ENCODE results near the gene NDUFB10. TPM values are rescaled to one million over a fixed set of nuclear protein-coding genes. Genes with fewer than 3 reads are reported as not detected.

The NDUFB10 gene
- total RNA-seq, 2 experiments from 2014 or later: 40.7 to 41.1 TPM

GRCh38 chr16:1998360-1998835 lies 39.1 kb downstream of the NDUFB10 start:
- Histone ChIP-seq H3K27me3 (ENCODE audit: control insufficient read depth in 1 of 2, insufficient read depth in 2 of 2, low read length in 2 of 2) (no peaks in the 10 kb centered on the region), H3K27ac (ENCODE audit: low read depth in 1 of 2, low read length in 2 of 2) (no peak overlapping the region), H3K9me3 (ENCODE audit: control insufficient read depth in 1 of 2, insufficient read depth in 1 of 2, low read length in 2 of 2) (no peaks in the 10 kb centered on the region), H3K4me1 (ENCODE audit: insufficient read depth, low read length) (peaks cover 3% of the 10 kb centered on the region), H3K4me3 (ENCODE audit: low read length) (no peak overlapping the region), H3K36me3 (ENCODE audit: insufficient read depth, low read length) (peaks cover 58% of the 10 kb centered on the region)
- intact Hi-C loops (cut with DNase I, micrococcal nuclease): no loop called here
- CTCF ChIA-PET: no interaction called here
- no peak for DNase-seq
- Mint-ChIP-seq H3K27me3 (no peaks in the 10 kb centered on the region), H3K4me1 (ENCODE audit: low read depth) (peaks cover 6% of the 10 kb centered on the region), H3K4me3 (no peak overlapping the region), H3K27ac (no peak overlapping the region), H3K9me3 (no peaks in the 10 kb centered on the region), H3K36me3 (ENCODE audit: low read depth) (peaks cover 38% of the 10 kb centered on the region)
- POLR2A ChIA-PET: no interaction called here
- no peak for ATAC-seq (ENCODE audit: poor library complexity)
- TF ChIP-seq CTCF (IDR thresholded peaks at IDR 0.05): no peak

DNA sequence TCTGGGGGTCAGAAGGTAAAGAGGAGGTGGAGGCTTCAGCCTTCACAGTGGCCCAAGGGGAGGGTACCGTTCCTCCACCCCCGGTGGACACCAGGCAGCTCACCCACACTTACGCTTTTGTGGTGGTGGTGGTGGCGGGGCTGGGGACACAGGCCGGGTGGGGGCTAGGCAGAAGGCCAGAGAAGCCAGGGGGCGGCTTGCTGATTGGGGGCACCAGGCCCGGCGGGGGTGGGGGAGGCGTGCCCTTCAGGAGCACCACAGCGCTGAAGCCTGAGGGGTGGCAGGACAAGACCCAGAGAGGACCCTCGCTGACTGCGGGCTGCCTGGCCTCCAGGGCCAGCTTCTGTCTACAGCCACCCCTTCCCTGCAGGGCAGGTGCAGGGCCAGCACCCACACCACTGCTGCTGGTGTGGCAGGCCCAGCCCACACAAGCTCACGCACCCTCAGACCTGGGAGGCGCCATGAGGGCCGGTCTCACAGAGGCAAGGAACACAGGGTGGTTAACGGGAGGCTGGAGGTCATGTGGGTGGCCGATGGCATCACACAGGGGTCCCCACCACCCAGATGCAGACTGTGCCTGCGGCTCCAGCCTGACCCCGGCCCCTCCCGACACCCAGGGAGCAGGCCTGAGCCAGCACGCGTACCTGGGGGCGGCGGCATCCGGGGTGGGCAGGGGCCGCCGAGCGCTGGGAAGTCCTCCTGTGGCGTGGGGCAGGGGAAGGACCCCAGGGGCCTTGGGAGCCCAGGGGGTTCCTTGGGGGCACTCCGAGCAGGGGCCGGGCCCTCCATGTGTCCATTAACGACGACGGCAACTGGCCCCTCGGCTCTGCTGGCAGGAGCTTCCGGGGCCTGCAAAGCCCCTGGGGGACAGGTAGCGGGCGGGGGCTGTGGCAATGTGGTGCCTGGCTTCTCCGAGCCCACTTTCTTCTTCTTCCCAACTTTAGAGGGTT lies 39.8 kb downstream of the NDUFB10 start:
- CTCF ChIA-PET: no interaction called here
- POLR2A ChIA-PET: no interaction called here

GRCh38 chr16:1999866-2000514 lies 40.7 kb downstream of the NDUFB10 start:
- no peak overlapping the region for H3K27ac Mint-ChIP-seq
- H3K9me3 Mint-ChIP-seq: no peaks in the 10 kb centered on the region
- CTCF ChIA-PET: no interaction called here
- POLR2A ChIA-PET: no interaction called here
- H3K4me1 Mint-ChIP-seq (ENCODE audit: low read depth): no peaks in the 10 kb centered on the region
- H3K4me3 Mint-ChIP-seq: no peak overlapping the region
- intact Hi-C loops (cut with DNase I, micrococcal nuclease): no loop called here
- DNase-seq (no peak), ATAC-seq (ENCODE audit: poor library complexity) (no peak)
- TF ChIP-seq CTCF (IDR thresholded peaks at IDR 0.05): no peak
- H3K4me1 ChIP-seq (ENCODE audit: insufficient read depth, low read length): peaks cover 18% of the 10 kb centered on the region
- H3K36me3 ChIP-seq (ENCODE audit: insufficient read depth, low read length): peaks cover 62% of the 10 kb centered on the region
- H3K27me3 Mint-ChIP-seq: no peaks in the 10 kb centered on the region
- no peaks in the 10 kb centered on the region for H3K27me3 ChIP-seq (ENCODE audit: control insufficient read depth in 1 of 2, insufficient read depth in 2 of 2, low read length in 2 of 2)
- H3K9me3 ChIP-seq (ENCODE audit: control insufficient read depth in 1 of 2, insufficient read depth in 1 of 2, low read length in 2 of 2): no peaks in the 10 kb centered on the region
- peaks cover 38% of the 10 kb centered on the region for H3K36me3 Mint-ChIP-seq (ENCODE audit: low read depth)
- no peak overlapping the region for H3K4me3 ChIP-seq (ENCODE audit: low read length)
- H3K27ac ChIP-seq (ENCODE audit: low read depth in 1 of 2, low read length in 2 of 2): no peak overlapping the region

More for the DNA sequence above, 39.8 kb downstream of the NDUFB10 start:
- intact Hi-C loops (cut with DNase I, micrococcal nuclease): no loop called here
- TF ChIP-seq CTCF (IDR thresholded peaks at IDR 0.05): no peak
- ATAC-seq (ENCODE audit: poor library complexity): no peak
- Histone ChIP-seq H3K36me3 (ENCODE audit: insufficient read depth, low read length) (peaks cover 60% of the 10 kb centered on the region), H3K27me3 (ENCODE audit: control insufficient read depth in 1 of 2, insufficient read depth in 2 of 2, low read length in 2 of 2) (no peaks in the 10 kb centered on the region), H3K9me3 (ENCODE audit: control insufficient read depth in 1 of 2, insufficient read depth in 1 of 2, low read length in 2 of 2) (no peaks in the 10 kb centered on the region), H3K4me3 (ENCODE audit: low read length) (no peak overlapping the region), H3K27ac (ENCODE audit: low read depth in 1 of 2, low read length in 2 of 2) (no peak overlapping the region), H3K4me1 (ENCODE audit: insufficient read depth, low read length) (peaks cover 10% of the 10 kb centered on the region)
- Mint-ChIP-seq H3K4me1 (ENCODE audit: low read depth) (peaks cover under 1% of the 10 kb centered on the region), H3K27me3 (no peaks in the 10 kb centered on the region), H3K9me3 (no peaks in the 10 kb centered on the region), H3K27ac (no peak overlapping the region), H3K36me3 (ENCODE audit: low read depth) (peaks cover 38% of the 10 kb centered on the region), H3K4me3 (no peak overlapping the region)
- DNase-seq: no peak

All from CD4-positive, alpha-beta T cell (primary cell).